Activated naive CD8-positive, alpha-beta T cell treated with anti-CD3 and anti-CD28 coated beads, Interleukin-2, amount 50 U/mL, for 24 hours (primary cell): ENCODE results near the gene CLEC7A.

Experiments used
- ATAC-seq: fragments of 150-1000 bp; cut with Tn5 transposase; one replicate; pipeline ENCODE4 v1.10.0; 2021
- DNase-seq: peaks from one replicate; pipeline ENCODE4 v3.0.0; 2021
- H3K27ac Mint-ChIP-seq: one replicate; pipeline ENCODE4 v1.8.0; 2021; ENCODE audit warnings: mild to moderate bottlenecking, mixed read lengths
- H3K27me3 Mint-ChIP-seq: one replicate; pipeline ENCODE4 v1.8.0; 2021; ENCODE audit warnings: mixed read lengths
- H3K36me3 Mint-ChIP-seq: one replicate; pipeline ENCODE4 v1.8.0; 2021; ENCODE audit warnings: low read depth, mixed read lengths
- H3K4me1 Mint-ChIP-seq: one replicate; pipeline ENCODE4 v1.8.0; 2021; ENCODE audit warnings: mixed read lengths
- H3K4me3 Mint-ChIP-seq: one replicate; pipeline ENCODE4 v1.8.0; 2021; ENCODE audit warnings: mild to moderate bottlenecking, moderate library complexity, mixed read lengths
- H3K9me3 Mint-ChIP-seq: one replicate; pipeline ENCODE4 v1.8.0; 2021; ENCODE audit warnings: mixed read lengths

CLEC7A gene

DNA sequence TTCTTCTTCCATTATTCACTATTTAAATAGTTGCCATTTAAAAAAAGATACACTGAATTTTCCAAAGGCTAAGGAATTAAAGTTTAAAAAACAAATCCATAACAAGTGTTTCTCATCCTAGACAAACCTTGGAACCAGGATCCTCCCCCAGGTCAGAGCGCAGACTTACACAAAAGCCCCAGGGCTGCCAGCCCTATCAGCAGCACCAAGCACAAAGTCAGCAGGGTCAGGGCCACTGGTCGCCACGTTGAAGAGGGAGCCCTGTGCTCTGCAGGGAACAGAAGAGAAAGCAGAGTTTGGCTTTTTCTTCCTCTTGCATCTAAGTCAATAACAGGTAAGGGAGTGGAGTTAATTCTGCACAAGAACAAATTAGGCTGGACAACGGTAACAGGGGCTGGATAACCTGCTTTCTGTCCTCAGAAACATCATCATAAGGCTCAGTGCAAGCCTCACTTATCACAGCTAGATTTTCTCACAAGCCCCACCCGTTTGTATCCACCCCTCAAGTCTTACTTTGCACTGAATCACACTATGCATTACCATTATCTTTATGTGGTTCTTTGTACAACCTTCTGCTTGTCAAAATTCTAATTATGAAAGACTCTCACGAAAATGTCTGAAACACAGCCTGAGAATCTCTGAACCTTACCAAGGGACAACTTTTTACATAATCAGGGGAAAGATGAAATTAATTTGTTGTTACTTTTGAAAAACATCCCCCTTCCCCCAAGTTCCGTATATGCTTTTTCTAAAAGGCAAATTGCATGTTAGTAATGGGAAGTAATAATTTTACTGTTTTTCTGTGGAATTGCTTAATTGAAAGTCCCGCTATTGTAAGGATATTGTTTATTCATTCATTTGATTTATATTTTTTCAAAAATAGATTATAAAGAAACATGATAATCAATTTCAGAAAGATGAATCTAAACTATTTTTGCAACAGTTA lies 40.8 kb downstream of the CLEC7A start:
- no peak overlapping the region for H3K4me3 Mint-ChIP-seq
- ATAC-seq (no peak), DNase-seq (no peak)
- H3K27me3 Mint-ChIP-seq, result no peaks in the 10 kb centered on the region
- H3K9me3 Mint-ChIP-seq, result peaks cover 6% of the 10 kb centered on the region
- no peak overlapping the region for H3K27ac Mint-ChIP-seq
- H3K4me1 Mint-ChIP-seq, result peaks cover 3% of the 10 kb centered on the region
- peaks cover 4% of the 10 kb centered on the region for H3K36me3 Mint-ChIP-seq

DNA sequence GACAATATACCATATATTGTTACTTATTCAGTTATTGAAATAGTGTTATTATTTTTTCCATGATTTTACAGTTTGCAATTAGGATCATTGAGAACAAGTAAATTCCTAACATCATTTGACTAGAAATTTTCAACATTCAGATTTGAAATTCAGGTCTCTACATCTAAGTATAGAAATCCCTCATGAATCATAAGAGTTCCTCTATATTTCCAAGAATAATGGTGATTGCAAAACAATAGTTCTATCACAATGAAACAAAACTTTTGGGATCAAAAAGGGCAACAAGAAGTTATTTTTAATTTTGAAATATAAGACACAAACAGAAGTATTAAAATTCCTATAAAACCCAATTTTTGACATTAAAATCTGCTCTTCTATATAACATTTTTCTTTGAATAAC lies 42.0 kb downstream of the CLEC7A start:
- H3K36me3 Mint-ChIP-seq, result peaks cover 6% of the 10 kb centered on the region
- DNase-seq, result no peak

DNA sequence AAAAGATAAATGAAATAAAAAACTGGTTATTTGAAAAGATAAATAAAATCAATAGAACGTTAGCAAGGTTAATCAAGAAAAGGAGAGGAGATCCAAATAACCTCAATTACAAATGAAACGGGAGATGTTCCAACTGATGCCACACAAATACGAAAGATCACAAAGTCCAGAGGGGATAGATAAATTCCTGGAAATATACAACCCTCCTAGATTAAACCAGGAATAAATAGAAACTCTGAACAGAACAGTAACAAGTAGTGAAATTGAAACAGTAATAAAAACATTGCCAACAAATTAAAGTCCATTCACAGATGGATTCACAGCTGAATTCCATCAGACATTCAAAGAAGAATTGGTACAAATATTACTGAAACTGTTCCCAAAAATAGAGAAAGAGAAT lies 43.6 kb downstream of the CLEC7A start:
- H3K36me3 Mint-ChIP-seq, result peaks cover 6% of the 10 kb centered on the region
- no peak overlapping the region for H3K4me3 Mint-ChIP-seq
- DNase-seq, result no peak
- peaks cover 18% of the 10 kb centered on the region for H3K9me3 Mint-ChIP-seq
- no peak overlapping the region for H3K27ac Mint-ChIP-seq
- no peak for ATAC-seq
- H3K4me1 Mint-ChIP-seq, result peaks cover 3% of the 10 kb centered on the region
- H3K27me3 Mint-ChIP-seq, result no peaks in the 10 kb centered on the region

More for the DNA sequence above, 42.0 kb downstream of the CLEC7A start:
- Mint-ChIP-seq H3K4me1 (peaks cover 3% of the 10 kb centered on the region), H3K27me3 (no peaks in the 10 kb centered on the region), H3K9me3 (peaks cover 15% of the 10 kb centered on the region), H3K27ac (no peak overlapping the region), H3K4me3 (no peak overlapping the region)
- no peak for ATAC-seq

DNA sequence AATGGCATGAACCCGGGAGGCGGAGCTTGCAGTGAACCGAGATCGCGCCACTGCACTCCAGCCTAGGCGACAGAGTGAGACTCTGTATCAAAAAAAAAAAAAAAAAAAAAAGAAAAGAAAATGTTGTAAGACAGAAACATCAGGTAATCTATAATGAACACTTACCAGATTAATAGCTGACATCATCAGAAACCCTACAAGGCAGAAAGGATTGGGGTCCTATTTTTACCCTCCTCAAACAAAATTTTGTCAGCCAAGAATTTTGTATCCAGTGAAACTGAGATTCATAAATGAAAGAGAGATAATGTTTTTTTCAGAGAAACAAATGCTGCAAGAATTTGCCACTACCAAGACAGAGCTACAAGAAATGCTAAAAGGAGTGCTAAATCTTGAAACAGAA lies 45.3 kb downstream of the CLEC7A start:
- no peaks in the 10 kb centered on the region for H3K4me1 Mint-ChIP-seq
- H3K27me3 Mint-ChIP-seq, result no peaks in the 10 kb centered on the region
- H3K36me3 Mint-ChIP-seq, result peaks cover 4% of the 10 kb centered on the region
- ATAC-seq (no peak), DNase-seq (no peak)
- H3K9me3 Mint-ChIP-seq, result peaks cover 18% of the 10 kb centered on the region
- H3K27ac Mint-ChIP-seq, result no peak overlapping the region
- no peak overlapping the region for H3K4me3 Mint-ChIP-seq

DNA sequence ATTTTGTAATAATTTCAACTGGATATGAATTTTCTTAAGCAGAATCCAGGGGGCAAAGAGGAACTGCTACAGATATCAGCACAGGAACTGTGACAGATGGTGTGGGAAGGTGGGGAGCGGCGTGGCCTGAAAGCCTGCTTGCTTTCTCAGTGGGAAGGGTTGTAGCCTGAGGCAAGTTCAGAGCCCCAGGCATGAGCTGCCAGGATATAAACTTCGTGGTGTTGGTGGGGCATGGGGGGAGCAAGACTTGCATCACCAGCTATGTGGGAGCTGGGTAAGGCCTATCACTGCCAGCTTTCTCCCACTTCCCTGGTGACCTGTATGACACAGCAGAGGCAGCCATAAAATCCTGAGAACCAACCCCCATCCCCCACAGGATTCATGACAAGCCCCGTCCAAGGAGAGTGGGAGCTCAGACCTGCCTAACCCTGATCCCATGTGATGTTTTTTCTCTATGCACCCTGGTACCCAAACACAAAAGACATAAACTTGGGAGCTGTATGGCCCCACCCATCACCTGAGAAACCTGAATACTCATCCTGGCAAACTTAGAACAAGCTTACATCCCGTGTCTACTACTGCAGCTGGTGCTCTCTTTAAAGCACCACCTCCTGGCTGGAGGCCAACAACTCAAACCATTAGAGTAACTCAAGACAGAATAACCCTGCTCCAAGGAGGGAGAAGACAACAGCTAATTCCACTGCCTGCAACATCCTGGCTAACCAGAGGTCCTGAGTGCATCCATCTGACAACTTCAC lies 47.7 kb downstream of the CLEC7A start:
- Mint-ChIP-seq H3K9me3 (peaks cover 18% of the 10 kb centered on the region), H3K27me3 (peaks cover 6% of the 10 kb centered on the region), H3K36me3 (peaks cover 4% of the 10 kb centered on the region), H3K27ac (no peak overlapping the region), H3K4me1 (no peaks in the 10 kb centered on the region), H3K4me3 (no peak overlapping the region)
- ATAC-seq, result no peak
- DNase-seq, result no peak

DNA sequence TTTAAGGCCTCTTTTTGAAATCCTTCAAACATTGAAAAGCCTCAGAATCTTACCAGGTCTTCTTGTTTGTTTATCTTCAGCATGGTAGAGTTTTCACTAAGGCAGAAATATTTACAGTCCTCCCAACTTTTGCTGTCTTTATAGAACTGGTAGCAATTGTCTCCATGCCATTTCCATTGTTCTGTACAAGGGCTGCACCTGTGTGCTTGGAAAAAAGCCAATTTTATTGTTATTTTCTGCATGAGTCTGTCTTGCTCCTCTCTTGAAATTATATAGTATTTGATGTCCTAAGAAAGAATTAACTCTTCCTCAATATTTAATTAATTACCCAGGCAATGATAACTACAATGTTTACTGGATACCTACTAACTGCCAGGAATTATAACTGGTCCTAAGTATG lies 54.5 kb downstream of the CLEC7A start:
- H3K4me3 Mint-ChIP-seq, result no peak overlapping the region
- no peaks in the 10 kb centered on the region for H3K9me3 Mint-ChIP-seq
- H3K4me1 Mint-ChIP-seq, result no peaks in the 10 kb centered on the region
- ATAC-seq, result no peak
- no peaks in the 10 kb centered on the region for H3K36me3 Mint-ChIP-seq
- H3K27me3 Mint-ChIP-seq, result peaks cover 8% of the 10 kb centered on the region
- no peak for DNase-seq
- no peak overlapping the region for H3K27ac Mint-ChIP-seq

DNA sequence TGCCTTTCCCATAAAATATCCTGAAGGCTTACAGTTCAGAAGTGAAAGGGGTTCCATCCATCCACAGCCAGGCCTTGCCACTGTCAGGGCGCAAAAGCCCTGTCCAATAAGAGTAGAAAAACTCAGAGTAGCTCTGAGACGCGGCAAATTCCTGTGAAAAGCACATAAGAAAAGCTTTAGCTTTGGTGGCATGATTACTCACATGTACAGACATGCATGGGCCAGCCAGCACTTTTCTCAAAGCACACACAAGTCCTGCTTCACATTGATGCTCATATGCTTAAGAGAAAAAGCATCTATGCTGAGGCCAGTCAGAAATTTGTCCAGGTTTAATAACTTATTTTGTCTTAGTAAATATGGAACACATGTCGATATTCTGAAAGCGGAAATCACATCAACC lies 56.7 kb downstream of the CLEC7A start:
- Mint-ChIP-seq H3K9me3 (no peaks in the 10 kb centered on the region), H3K27me3 (peaks cover 8% of the 10 kb centered on the region), H3K4me1 (no peaks in the 10 kb centered on the region), H3K36me3 (no peaks in the 10 kb centered on the region), H3K27ac (no peak overlapping the region), H3K4me3 (no peak overlapping the region)
- no peak for DNase-seq
- no peak for ATAC-seq

DNA sequence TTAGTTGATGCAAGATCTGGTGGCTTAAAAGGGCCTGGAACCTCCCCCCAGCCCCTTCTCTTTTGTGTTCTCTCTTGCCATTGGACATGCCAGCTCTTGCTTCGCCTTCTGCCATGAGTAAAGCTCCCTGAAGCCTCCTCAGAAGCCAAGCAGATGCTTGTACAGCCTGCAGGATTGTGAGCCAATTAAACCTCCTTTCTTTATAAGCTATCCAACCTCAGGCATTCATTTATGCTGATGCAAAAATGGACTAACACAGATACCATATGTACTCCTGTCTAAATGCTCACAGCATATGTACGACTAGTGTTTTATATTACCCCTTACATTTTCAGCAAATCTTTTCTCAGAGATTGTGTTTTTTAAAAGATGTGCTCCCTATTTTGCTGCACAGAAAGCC lies 57.9 kb downstream of the CLEC7A start:
- DNase-seq (no peak), ATAC-seq (no peak)
- Mint-ChIP-seq H3K36me3 (no peaks in the 10 kb centered on the region), H3K27ac (no peak overlapping the region), H3K9me3 (no peaks in the 10 kb centered on the region), H3K4me1 (no peaks in the 10 kb centered on the region), H3K27me3 (peaks cover 6% of the 10 kb centered on the region), H3K4me3 (no peak overlapping the region)

DNA sequence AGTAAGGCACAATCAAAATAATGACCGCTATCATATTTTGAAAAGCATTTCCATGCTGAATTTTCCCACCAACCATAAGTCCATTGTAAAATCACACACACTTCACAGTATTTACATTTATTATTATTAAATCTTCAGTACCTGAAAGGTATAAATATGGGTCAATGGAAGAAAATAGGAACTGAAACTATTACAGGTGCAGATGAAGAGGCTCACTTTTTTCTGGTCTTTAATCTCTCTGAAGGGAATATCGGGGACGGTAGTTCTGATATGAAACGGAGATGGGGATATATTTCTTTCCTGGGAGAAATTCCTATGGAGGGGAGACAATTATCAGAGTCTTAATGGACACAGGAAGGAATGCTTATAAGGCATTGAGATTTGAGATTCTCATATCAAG lies 59.6 kb downstream of the CLEC7A start:
- no peak for DNase-seq
- H3K27ac Mint-ChIP-seq, result no peak overlapping the region
- H3K4me3 Mint-ChIP-seq, result no peak overlapping the region
- no peaks in the 10 kb centered on the region for H3K4me1 Mint-ChIP-seq
- H3K9me3 Mint-ChIP-seq, result no peaks in the 10 kb centered on the region
- H3K36me3 Mint-ChIP-seq, result no peaks in the 10 kb centered on the region
- H3K27me3 Mint-ChIP-seq, result peaks cover 4% of the 10 kb centered on the region
- no peak for ATAC-seq

DNA sequence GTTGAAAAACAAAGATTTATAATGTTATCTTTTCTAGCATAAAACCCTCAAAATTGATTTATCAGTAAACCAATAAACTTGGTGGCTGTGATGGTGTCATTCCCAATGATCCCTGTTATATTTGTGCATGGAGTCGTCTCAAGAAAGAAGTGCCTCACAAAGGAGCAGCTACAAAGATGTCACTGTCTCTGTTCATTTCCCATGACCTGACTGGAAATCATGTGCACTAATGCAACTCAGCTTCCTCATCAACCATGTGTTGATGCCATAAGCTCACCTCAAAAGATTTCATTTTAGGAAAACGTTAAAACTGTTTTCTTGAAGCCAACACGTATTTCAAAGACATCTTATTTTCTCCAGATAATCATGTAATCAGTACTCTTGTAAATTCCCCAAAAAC lies 60.0 kb downstream of the CLEC7A start:
- Mint-ChIP-seq H3K27me3 (peaks cover 4% of the 10 kb centered on the region), H3K36me3 (no peaks in the 10 kb centered on the region), H3K4me3 (no peak overlapping the region), H3K4me1 (no peaks in the 10 kb centered on the region), H3K27ac (no peak overlapping the region), H3K9me3 (no peaks in the 10 kb centered on the region)
- DNase-seq (no peak), ATAC-seq (no peak)

DNA sequence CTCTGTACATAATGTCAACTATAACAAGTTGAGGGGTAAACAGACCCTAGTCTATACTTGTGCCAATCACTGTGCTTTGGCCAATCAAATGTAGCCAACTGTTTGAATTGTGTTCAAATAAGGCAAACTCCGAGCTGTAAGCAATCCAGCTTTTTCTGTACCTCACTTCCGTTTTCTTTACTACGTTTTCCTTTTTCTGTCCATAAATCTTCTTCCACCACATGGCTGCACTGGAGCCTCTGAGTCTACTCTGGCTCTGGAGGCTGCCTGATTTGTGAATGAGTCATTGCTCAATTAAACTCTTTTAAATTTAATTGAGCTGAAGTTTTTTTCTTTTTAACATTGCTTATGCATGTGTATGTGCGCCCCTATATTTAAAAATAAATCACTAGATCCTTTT lies 60.9 kb downstream of the CLEC7A start:
- H3K27me3 Mint-ChIP-seq, result peaks cover 4% of the 10 kb centered on the region
- no peaks in the 10 kb centered on the region for H3K4me1 Mint-ChIP-seq
- no peak overlapping the region for H3K27ac Mint-ChIP-seq
- ATAC-seq (no peak), DNase-seq (no peak)
- no peaks in the 10 kb centered on the region for H3K36me3 Mint-ChIP-seq
- no peak overlapping the region for H3K4me3 Mint-ChIP-seq
- no peaks in the 10 kb centered on the region for H3K9me3 Mint-ChIP-seq

DNA sequence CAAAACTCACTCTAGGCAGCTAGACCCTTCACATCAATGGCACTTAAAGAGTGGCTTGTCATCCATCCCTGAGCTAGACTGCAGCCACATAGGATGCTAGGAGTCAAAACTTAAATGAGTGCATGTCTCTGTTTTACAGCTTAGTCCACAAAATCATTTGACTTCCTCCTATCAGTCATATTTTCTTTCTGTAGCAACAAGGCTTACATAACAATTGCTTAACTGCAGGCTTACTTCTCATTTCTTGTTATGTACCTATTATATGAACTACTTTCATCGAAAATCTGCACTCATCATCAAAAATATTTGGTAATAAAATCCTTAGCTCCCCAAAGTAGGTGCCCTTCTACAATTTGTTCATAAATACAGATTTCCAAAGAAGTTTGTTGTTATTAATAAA lies 61.4 kb downstream of the CLEC7A start:
- Mint-ChIP-seq H3K27me3 (peaks cover 4% of the 10 kb centered on the region), H3K27ac (no peak overlapping the region)
- no peak for ATAC-seq

DNA sequence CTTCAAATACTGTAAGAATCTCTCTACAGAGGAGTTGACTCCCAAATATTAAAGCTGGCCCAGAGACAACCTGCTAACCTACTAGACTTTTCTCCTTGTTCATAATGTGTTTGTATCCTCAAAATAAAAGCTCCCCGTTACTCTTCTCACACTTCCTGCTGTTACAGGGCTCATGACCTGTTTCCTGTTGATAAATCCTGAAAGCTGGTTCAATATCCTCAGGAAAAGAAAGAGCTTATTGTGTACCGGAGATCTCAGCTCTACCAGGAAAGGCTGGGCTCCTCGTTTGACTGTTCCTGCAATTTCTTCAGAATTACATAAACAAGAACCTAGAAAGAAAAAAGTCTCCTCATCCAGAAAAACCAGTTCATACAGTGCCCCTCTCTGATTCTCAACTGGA lies 62.1 kb downstream of the CLEC7A start:
- Mint-ChIP-seq H3K27me3 (peaks cover 4% of the 10 kb centered on the region), H3K27ac (no peak overlapping the region), H3K9me3 (no peaks in the 10 kb centered on the region), H3K4me1 (no peaks in the 10 kb centered on the region), H3K4me3 (no peak overlapping the region), H3K36me3 (no peaks in the 10 kb centered on the region)
- DNase-seq (no peak), ATAC-seq (no peak)

More for the DNA sequence above, 61.4 kb downstream of the CLEC7A start:
- no peak overlapping the region for H3K4me3 Mint-ChIP-seq
- H3K9me3 Mint-ChIP-seq, result no peaks in the 10 kb centered on the region
- DNase-seq, result no peak
- H3K36me3 Mint-ChIP-seq, result no peaks in the 10 kb centered on the region
- H3K4me1 Mint-ChIP-seq, result no peaks in the 10 kb centered on the region

DNA sequence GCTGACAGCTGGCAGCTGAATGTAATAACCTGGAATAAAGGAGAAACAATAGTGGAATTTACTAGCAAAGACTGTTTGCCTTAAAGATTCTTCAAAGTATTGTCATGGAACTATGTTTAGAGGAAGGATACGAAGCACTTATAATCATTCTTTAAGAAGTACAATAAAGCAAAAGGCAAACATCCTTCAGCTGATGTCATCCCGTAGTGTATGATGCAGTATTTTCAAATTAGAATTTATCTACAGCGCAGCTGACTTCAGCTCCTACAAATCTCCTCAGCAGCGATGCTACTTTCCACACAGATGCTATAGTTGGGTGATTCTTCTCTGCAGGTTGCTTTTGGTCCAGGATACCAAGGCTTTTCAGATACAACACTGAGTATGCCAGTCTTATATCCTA lies 62.7 kb downstream of the CLEC7A start:
- no peak for DNase-seq
- H3K9me3 Mint-ChIP-seq, result no peaks in the 10 kb centered on the region
- no peak overlapping the region for H3K4me3 Mint-ChIP-seq
- no peaks in the 10 kb centered on the region for H3K4me1 Mint-ChIP-seq
- no peak for ATAC-seq
- H3K27me3 Mint-ChIP-seq, result peaks cover 4% of the 10 kb centered on the region
- no peak overlapping the region for H3K27ac Mint-ChIP-seq
- H3K36me3 Mint-ChIP-seq, result no peaks in the 10 kb centered on the region
